ENCODE data around the gene KRT83.
"Not testable (repeated sequence)": the region's sequence is repeated elsewhere in the genome, so short reads cannot be mapped to it uniquely, and the experiment has no call there.

Gene KRT83

DNA sequence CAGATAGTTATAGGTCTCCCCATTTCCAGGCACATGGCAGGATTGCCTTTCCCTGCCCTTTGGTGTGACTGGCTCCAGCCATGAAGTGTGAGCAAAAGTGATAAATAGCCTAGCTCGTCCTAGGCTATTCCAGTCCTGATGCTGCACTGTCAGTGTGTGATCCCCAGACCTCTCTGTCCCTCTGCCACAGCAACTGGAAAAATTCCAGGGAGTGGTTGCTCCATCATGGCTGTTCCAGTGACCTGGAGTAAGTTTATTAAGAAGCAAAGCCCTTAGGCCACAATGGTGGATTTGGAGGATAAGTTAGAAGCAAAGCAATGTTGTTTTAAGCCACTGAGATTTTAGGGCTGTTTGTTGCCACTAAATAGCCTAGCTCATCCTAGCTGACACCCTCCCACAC is 9.8 kb upstream of the KRT83 start:
- DNase-seq: no peak

DNA sequence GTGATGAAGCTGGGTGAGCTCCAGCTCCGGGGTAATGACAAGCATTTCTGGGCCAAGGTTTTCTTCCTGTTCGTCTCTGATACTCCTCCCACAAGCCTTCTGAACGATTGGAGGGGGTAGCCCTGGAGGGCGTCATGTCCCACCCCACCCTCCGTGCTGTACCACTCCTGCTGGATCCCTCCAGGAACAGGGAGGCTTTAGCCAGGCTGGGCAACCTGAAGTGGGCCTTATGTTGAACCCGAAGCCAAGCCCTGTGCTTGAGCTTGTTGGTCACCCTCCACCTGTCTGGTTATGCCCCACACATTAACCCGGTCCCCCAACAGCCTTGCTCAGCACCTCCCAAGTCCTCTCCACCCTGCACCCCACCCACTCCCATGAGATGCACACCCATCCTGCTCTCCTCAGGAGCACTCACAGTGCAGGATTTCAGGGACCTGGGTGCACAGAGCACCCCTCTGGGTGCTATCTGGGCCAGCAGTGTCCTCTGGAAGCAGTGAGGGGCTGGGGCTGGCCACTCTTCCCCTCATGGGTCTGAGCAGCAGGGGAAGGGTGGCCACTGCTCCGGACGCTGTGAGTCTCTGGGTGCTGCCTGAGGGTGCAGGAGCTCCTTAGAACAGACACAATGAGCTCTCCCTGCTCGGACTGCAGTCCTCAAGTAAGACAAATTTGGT is 6.8 kb upstream of the KRT83 start:
- DNase-seq: no peak

- DNase-seq: peak; percentile 69
Measured at GRCh38 chr12:52327052-52327829, 6.0 kb upstream of the KRT83 start.

DNA sequence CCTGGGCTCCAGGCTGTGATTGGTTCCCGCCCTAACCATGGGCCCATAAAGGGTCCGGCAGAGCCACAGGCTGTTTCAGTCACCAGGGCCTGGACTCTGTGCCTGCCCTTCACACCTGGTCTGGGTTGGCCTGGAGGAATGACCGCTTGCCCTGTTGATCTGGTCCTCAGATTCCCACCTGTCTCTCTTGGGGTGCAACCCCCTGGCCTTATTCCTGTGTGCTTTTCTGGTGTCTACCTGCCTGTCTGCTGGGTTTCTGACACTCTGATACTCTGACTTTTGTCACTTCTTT is 2.9 kb upstream of the KRT83 start:
- DNase-seq: no peak

- no peak for DNase-seq
Measured at GRCh38 chr12:52323416-52324152, 2.4 kb upstream of the KRT83 start.

DNA sequence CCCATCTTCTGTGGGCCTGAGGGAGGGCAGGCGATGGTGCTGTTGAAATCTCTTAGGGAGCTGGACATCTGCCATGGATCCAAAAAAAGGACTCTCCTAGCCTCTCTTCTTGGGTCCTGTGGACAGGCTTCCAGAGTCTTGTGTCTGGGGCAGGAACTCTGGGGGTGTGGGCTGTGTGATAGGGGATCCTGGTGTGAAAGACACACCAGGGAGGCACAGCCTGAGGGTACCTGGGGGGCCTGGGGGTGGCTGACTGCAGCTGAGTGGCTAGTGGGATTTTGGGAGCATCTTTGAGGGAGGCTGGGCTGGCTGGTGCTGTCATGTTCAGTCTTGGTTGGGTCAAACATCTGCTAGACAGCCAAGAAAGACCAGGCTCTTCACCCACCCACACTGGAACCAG is 1.8 kb upstream of the KRT83 start:
- DNase-seq: no peak

GRCh38 chr12:52322069-52322468 is 871 bp upstream of the KRT83 start:
- no peak for DNase-seq

GRCh38 chr12:52321418-52321817 is 220 bp upstream of the KRT83 start:
- DNase-seq: no peak

GRCh38 chr12:52319097-52319496 is 2.1 kb downstream of the KRT83 start:
- DNase-seq: no peak

DNA sequence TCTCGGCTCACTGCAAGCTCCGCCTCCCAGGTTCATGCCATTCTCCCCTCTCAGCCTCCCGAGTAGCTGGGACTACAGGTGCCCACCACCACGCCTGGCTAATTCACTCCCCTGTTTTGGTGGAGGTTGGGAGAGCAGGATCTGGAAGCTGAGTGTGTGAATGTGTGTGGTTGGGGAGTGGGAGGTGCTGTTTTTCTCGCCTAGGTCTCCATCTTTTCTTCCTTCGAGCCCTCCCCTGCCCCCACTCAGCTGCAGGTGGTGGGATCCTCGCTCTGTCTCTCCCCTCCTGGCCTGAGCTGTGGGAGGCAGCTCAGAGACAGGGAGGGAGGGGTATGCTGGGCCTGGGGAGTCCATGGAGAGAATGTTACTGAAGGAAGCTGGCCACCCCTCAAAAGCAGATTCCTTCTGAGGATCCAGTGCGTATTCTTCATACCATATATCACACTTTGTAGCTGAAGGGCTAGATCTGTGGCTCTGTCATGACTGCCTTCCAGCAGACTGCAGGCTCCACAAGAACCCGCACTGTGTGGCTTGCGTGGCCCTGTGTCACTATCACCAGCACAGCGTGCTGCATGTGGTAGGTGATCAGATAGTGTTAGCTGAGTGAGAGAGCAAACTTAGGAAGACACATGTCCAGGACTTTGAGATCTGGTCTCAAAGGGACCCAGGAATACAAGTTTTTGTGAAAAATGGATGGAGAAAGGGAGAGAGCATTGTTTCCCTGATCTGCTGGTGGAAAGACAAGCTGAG is 2.8 kb downstream of the KRT83 start:
- DNase-seq: no peak

GRCh38 chr12:52317468-52318052 is 3.6 kb downstream of the KRT83 start:
- no peak for DNase-seq

- no peak for DNase-seq
Measured at GRCh38 chr12:52316701-52317100, 4.5 kb downstream of the KRT83 start.

DNA sequence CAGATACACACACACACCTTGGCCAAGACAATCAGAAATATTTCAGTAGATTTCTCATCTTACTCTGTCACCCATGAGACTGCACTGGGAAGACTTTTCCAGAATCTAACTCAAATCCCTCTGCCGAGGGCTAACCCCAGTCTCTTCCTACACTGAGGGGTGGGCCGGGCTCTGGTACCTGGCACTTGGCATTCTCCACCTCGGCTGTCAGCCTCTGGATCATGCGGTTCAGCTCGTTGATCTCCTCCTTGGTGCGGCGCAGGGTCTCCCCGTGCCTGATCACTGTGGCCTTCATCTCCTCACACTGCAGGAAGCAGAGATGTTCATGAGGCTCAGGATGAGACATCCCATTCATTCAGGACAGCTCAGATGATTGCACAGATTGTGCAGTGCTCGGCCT is 4.9 kb downstream of the KRT83 start:
- no peak for DNase-seq

DNA sequence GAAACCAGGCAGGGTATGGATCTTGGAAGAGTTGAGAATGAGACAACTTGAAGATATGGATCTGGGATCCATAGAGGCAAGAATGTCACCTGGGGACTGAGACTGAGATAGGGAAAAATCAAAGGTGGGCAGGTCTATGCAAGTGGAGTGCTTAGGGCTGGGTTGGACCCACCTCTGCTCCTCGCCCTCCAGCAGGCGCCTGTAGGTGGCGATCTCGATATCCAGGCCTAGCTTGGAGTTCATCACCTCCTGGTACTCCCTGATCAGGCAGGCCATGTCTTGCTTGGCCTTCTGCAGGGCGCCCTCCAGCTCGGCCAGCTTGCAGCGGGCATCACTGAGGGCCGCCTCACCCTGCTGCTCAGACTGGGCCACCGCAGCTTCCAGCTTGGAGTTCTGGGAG is 5.5 kb downstream of the KRT83 start:
- DNase-seq: not testable (repeated sequence)

- DNase-seq: no peak
Measured at GRCh38 chr12:52314511-52314910, 6.7 kb downstream of the KRT83 start.

DNA sequence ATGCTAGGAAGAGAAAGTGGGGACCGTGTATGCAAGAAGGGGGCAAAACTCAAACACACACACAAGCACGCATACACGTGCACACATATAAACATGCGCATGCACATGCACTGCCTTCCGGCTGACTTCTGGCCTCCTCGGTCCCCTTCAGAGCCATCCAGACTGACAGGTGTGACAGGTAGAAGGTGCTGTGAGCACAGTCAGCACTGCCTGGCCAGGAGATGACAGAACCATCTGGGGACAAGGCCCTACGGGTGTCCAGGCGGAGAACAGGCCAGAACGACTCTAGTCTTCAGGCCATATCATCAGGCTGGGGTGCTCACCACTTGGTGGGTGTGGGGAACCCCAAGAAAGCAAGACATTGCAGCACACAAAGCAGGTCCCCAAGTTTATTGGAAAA is 7.3 kb downstream of the KRT83 start:
- no peak for DNase-seq

DNA sequence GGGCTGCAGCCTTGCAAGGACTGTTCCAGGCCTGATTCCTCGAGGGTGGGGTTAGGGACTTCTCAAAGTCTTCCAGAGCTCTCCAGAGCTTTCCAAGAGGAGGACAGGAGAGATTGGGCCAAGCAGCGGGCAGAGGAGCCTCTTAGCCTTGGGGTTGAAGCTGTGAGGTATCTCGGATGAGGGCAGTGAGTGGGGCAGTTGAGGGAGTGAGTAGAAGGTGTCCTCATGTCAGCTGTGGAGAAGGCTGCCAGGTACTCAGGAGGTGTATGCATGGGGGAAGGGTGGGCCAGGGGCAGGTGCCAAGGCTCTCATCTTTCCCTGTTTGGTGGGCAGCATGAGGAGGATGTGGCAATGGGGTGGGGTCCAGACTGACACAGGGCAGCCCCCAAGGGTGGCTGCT is 7.7 kb downstream of the KRT83 start:
- no peak for DNase-seq

GRCh38 chr12:52312086-52312485 is 9.1 kb downstream of the KRT83 start:
- DNase-seq: no peak

GRCh38 chr12:52311285-52311648 is 9.9 kb downstream of the KRT83 start:
- DNase-seq: no peak

- DNase-seq: no peak
Measured at GRCh38 chr12:52310622-52311284, 10.4 kb downstream of the KRT83 start.

DNA sequence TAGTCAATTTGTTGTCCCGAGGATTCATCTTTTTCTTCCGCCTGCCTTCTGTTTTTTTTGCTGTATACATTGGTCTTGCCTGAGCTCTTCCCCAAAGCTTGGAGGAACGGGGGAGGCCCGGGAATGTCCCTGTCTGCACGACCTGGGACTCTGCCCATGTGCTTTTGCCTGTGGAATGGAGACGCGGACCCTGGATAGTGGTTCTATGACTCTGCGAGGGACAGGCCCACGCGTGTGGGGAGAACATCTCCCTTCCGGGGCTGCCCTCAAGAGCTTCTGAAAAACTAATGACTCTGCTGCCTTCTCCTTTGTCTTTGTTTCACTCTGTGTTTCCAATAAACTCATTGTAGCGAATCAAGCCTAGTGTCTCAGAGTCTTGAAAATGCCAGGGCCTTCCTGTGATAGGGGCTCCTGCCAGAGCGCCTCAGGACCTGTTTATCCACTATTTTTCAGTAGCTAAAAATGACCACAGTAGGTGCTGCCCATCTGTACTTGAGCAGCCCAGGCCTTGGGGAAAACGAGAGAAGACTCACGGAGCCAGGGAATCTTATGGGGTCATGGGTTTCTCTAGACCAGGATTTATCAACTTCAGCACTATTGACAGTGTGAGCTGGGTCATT is 12.3 kb downstream of the KRT83 start:
- DNase-seq: no peak
